ENCODE measurements around the gene RABGGTB. TPM values are rescaled to one million over a fixed set of nuclear protein-coding genes. Genes with fewer than 3 reads are reported as not detected.
A peak's percentile ranks its signal among the peaks of the same experiment; 100 is the strongest.

Gene RABGGTB
- total RNA-seq, 4 donors from 2014 or later: 25.0 to 54.9 (median 46.9) TPM

DNA sequence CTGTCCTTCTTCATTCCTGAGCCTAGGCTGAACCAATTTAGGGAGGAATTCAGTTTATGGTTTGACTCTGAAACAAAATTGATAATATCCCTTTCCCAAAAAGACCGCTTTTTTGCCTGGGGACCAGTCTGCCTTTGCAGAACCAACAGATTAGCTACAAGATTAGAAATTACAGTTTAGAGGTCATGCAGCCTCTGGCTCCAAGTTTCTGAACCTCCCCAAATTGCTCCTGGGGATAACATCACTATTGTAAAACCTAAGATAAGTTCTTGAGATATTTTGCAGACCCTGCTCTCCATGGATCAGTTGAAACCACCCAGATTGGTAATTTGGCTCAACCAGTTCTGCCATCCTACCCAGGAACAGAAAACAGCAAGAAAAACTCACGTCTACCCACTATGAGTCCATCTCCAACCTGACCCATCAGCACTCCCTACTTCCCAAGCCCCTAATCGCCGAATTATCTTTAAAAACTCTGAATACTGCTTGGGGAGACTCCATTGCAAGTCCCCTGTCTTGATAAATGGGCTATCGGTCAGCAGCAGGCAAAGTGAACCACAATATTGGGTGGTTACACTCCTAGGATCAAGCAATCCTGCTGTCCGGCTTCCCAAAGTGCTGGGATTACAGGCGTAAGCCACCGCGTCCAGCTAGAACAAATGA is 605 bp upstream of the RABGGTB start:
- WGBS, 2 donors (ENCODE audit: low coverage in 1 of 2): 0 to 13% methylated on average over 7 to 9 of the region's 9 CpGs
- Histone ChIP-seq H3K27me3 (no peaks in the 10 kb centered on the region), H3K27ac (peak overlapping the region; percentile 59 to 87 (median 81)), H3K9me3 (no peaks in the 10 kb centered on the region), H3K4me1 (peaks cover 3 to 48% (median 33%) of the 10 kb centered on the region in 3 donors), H3K36me3 (peaks cover 0 to 8% of the 10 kb centered on the region in 2 donors), H3K4me3 (peak overlapping the region; percentile 68 to 97)
- peak; percentile 59 for ATAC-seq
- TF ChIP-seq EP300 (IDR thresholded peaks at IDR 0.05) (no peak), POLR2AphosphoS5 (IDR thresholded peaks at IDR 0.05) (no peak), POLR2A (IDR thresholded peaks at IDR 0.05) (no peak)
- TF ChIP-seq, protein P1, sequence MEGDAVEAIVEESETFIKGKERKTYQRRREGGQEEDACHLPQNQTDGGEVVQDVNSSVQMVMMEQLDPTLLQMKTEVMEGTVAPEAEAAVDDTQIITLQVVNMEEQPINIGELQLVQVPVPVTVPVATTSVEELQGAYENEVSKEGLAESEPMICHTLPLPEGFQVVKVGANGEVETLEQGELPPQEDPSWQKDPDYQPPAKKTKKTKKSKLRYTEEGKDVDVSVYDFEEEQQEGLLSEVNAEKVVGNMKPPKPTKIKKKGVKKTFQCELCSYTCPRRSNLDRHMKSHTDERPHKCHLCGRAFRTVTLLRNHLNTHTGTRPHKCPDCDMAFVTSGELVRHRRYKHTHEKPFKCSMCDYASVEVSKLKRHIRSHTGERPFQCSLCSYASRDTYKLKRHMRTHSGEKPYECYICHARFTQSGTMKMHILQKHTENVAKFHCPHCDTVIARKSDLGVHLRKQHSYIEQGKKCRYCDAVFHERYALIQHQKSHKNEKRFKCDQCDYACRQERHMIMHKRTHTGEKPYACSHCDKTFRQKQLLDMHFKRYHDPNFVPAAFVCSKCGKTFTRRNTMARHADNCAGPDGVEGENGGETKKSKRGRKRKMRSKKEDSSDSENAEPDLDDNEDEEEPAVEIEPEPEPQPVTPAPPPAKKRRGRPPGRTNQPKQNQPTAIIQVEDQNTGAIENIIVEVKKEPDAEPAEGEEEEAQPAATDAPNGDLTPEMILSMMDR (IDR thresholded peaks at IDR 0.05): no peak

DNA sequence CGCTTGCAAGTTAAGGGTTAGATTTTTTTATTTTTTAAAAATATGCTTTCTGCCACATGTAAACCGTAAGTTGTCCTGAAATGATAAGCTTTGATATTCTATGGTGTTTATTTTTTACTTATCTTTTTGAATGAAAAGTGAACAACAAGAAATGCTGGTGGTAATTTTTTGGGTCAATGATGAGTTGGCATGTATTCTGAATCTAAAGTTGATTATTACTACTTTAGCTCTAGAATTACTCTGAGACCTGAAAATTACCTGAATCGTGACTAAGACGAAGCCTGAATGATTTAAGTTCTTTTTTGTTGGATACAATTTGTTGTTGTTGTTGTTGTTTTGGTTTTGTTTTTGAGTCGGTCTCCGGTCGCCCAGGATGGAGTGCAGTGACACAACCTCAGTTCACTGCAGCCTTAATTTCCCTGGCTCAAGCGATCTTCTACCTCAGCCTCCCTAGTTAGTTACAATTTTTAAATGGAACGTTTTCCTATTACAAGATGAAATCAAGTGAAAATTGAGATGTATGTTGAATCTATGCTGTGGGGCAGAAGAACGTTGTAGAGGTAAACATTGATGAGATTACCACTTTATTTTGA is 941 bp downstream of the RABGGTB start:
- 1 to 6% methylated on average over 7 to 10 of the region's 10 CpGs for WGBS, 2 donors (ENCODE audit: low coverage in 1 of 2)
- no peaks in the 10 kb centered on the region for H3K27me3 ChIP-seq
- H3K27ac ChIP-seq: peak overlapping the region; percentile 46 to 87 (median 81)
- no peak for TF ChIP-seq POLR2A (IDR thresholded peaks at IDR 0.05)
- TF ChIP-seq EP300 (IDR thresholded peaks at IDR 0.05): no peak
- TF ChIP-seq, protein P1 (IDR thresholded peaks at IDR 0.05): no peak
- no peak for TF ChIP-seq POLR2AphosphoS5 (IDR thresholded peaks at IDR 0.05)
- peak overlapping the region; percentile 68 to 97 for H3K4me3 ChIP-seq
- ATAC-seq: no peak
- peaks cover under 1 to 23% of the 10 kb centered on the region in 2 donors for H3K36me3 ChIP-seq
- H3K9me3 ChIP-seq: no peaks in the 10 kb centered on the region
- H3K4me1 ChIP-seq: peaks cover 3 to 61% (median 37%) of the 10 kb centered on the region in 3 donors

DNA sequence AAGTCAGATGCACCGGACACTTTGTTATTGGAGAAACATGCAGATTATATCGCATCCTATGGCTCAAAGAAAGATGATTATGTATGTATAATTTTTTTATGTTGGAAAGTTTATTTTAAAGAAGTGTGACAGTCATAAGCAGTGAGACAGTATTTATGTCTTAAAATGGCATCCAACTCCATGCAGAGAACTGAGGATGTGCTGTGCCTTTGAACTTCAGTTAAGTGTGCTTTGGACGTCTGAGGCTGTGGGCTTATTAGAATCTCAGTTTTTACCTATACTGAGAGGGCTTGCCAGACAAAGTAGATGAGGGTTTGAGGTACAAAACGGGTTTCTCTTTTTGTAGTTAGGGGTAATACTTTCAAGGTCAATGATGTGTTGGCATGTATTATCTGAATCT is 1.5 kb downstream of the RABGGTB start:
- Histone ChIP-seq H3K27me3 (no peaks in the 10 kb centered on the region), H3K36me3 (peaks cover 4 to 28% of the 10 kb centered on the region in 2 donors), H3K4me1 (peaks cover 3 to 61% (median 37%) of the 10 kb centered on the region in 3 donors), H3K27ac (peak overlapping the region in 2 of 4 donors; percentile 79 to 83), H3K4me3 (peak overlapping the region; percentile 68 to 97), H3K9me3 (no peaks in the 10 kb centered on the region)
- no peak for ATAC-seq
- no peak for TF ChIP-seq POLR2AphosphoS5 (IDR thresholded peaks at IDR 0.05)
- TF ChIP-seq, protein P1 (IDR thresholded peaks at IDR 0.05): no peak
- no peak for TF ChIP-seq POLR2A (IDR thresholded peaks at IDR 0.05)
- no peak for TF ChIP-seq EP300 (IDR thresholded peaks at IDR 0.05)
- 14 to 25% methylated on average over 4 of the region's 4 CpGs for WGBS, 2 donors (ENCODE audit: low coverage in 1 of 2)

DNA sequence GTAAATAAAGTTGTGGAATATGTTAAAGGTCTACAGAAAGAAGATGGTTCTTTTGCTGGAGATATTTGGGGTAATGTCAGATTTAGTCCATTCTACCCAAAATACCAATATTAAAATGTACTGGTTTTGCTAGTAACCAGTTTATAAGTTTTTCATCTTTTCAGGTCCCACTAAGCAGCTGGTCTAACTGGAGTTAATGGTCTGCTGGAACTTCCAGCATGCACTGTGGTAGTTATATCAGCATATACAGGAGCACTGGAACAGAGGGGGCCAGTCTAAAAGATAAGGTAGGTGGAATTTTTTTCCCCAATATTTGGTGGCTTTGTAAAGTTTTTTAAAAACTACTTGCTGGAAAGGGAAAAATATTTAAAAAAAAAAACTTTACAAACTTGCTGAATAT is 3.9 kb downstream of the RABGGTB start:
- no peaks in the 10 kb centered on the region for H3K27me3 ChIP-seq
- peak overlapping the region in 1 of 4 donors; percentile 5 for H3K27ac ChIP-seq
- peaks cover 10 to 53% of the 10 kb centered on the region in 2 donors for H3K36me3 ChIP-seq
- H3K4me1 ChIP-seq: peaks cover 3 to 60% (median 37%) of the 10 kb centered on the region in 3 donors
- no peak for ATAC-seq
- TF ChIP-seq, protein P1 (IDR thresholded peaks at IDR 0.05): no peak
- TF ChIP-seq POLR2AphosphoS5 (IDR thresholded peaks at IDR 0.05) (no peak), POLR2A (IDR thresholded peaks at IDR 0.05) (no peak), EP300 (IDR thresholded peaks at IDR 0.05) (no peak)
- no peak overlapping the region for H3K4me3 ChIP-seq
- no peaks in the 10 kb centered on the region for H3K9me3 ChIP-seq

All from gastroesophageal sphincter (tissue), 4 donors.